ENCODE data around the gene MYH14. TPM values are rescaled to one million over a fixed set of nuclear protein-coding genes. Genes with fewer than 3 reads are reported as not detected.

MYH14 gene
- total and polyA plus RNA-seq, 12 donors, result 0.22 to 8.5 (median 3.1) TPM

- no peak for DNase-seq
- 61 to 76% (median 75%) methylated on average over 4 to 14 of the region's 14 CpGs for WGBS, 4 donors
- intact Hi-C loops (cut with DNase I), result no loop called here
- H3K27ac ChIP-seq, result no peak overlapping the region
- TF ChIP-seq POLR2A (IDR thresholded peaks at IDR 0.05) (no peak), CTCF (IDR thresholded peaks at IDR 0.05) (no peak)
- H3K4me1 ChIP-seq (replicated peaks in 1 of 2), result no peaks in the 10 kb centered on the region
- H3K9me3 ChIP-seq (replicated peaks in 1 of 3), result no peaks in the 10 kb centered on the region
- no peak overlapping the region for H3K4me3 ChIP-seq
- H3K36me3 ChIP-seq (replicated peaks in 1 of 2), result no peaks in the 10 kb centered on the region
- no peaks in the 10 kb centered on the region for H3K27me3 ChIP-seq
Measured at GRCh38 chr19:50280074-50280473, 76.7 kb downstream of the MYH14 start.

- intact Hi-C loops (cut with DNase I), result no loop called here
- TF ChIP-seq CTCF (IDR thresholded peaks at IDR 0.05), result no peak
- no peak for TF ChIP-seq POLR2A (IDR thresholded peaks at IDR 0.05)
- no peak overlapping the region for H3K4me3 ChIP-seq
- H3K27ac ChIP-seq, result no peak overlapping the region
- peaks cover 0 to 8% (median 0%) of the 10 kb centered on the region in 3 donors for H3K9me3 ChIP-seq (replicated peaks in 1 of 3)
- H3K4me1 ChIP-seq (replicated peaks in 1 of 2), result no peaks in the 10 kb centered on the region
- H3K36me3 ChIP-seq (replicated peaks in 1 of 2), result no peaks in the 10 kb centered on the region
- no peaks in the 10 kb centered on the region for H3K27me3 ChIP-seq
- DNase-seq, result no peak
- WGBS, 4 donors, result 53 to 72% (median 61%) methylated on average over 3 of the region's 3 CpGs
Measured at GRCh38 chr19:50280983-50281382, 77.6 kb downstream of the MYH14 start.

- Histone ChIP-seq H3K4me1 (replicated peaks in 1 of 2) (no peaks in the 10 kb centered on the region), H3K36me3 (replicated peaks in 1 of 2) (no peaks in the 10 kb centered on the region), H3K9me3 (replicated peaks in 1 of 3) (peaks cover 0 to 10% (median 0%) of the 10 kb centered on the region in 3 donors), H3K27ac (no peak overlapping the region), H3K4me3 (no peak overlapping the region), H3K27me3 (no peaks in the 10 kb centered on the region)
- TF ChIP-seq CTCF (IDR thresholded peaks at IDR 0.05) (no peak), POLR2A (IDR thresholded peaks at IDR 0.05) (no peak)
- no peak for DNase-seq
- intact Hi-C loops (cut with DNase I), result no loop called here
- WGBS, 4 donors, result 85 to 92% (median 90%) methylated on average over 6 to 19 of the region's 22 CpGs
Measured at GRCh38 chr19:50281491-50281890, 78.1 kb downstream of the MYH14 start.

GRCh38 chr19:50285833-50286232, 82.4 kb downstream of the MYH14 start:
- no peak overlapping the region for H3K4me3 ChIP-seq
- no peak for DNase-seq
- H3K9me3 ChIP-seq (replicated peaks in 1 of 3), result peaks cover 0 to 10% (median 3%) of the 10 kb centered on the region in 3 donors
- H3K27ac ChIP-seq, result no peak overlapping the region
- no peaks in the 10 kb centered on the region for H3K27me3 ChIP-seq
- no peaks in the 10 kb centered on the region for H3K36me3 ChIP-seq (replicated peaks in 1 of 2)
- intact Hi-C loops (cut with DNase I), result no loop called here
- WGBS, 4 donors, result 73 to 75% (median 74%) methylated on average over 2 of the region's 2 CpGs
- no peaks in the 10 kb centered on the region for H3K4me1 ChIP-seq (replicated peaks in 1 of 2)
- TF ChIP-seq CTCF (IDR thresholded peaks at IDR 0.05) (no peak), POLR2A (IDR thresholded peaks at IDR 0.05) (no peak)
